H1 (cell line): Measurements from ENCODE around the gene ARHGEF10L. TPM values are rescaled to one million over a fixed set of nuclear protein-coding genes. Genes with fewer than 3 reads are reported as not detected.

Experiments
- CHD7 ChIP-seq: fragments of 300-600 bp; sonication (generic); IDR thresholded peaks from 2 replicates; pipeline ENCODE4 v1.7.1; 2012; ENCODE audit warnings: low read length, moderate library complexity, mild to moderate bottlenecking, inconsistent platforms; ENCODE audit not compliant: insufficient replicate concordance
- MAX ChIP-seq: IDR thresholded peaks from 2 replicates; pipeline ENCODE4 v1.6.1; 2012; ENCODE audit warnings: inconsistent platforms
- NANOG ChIP-seq: IDR thresholded peaks from 2 replicates; pipeline ENCODE4 v1.6.1; 2011; ENCODE audit warnings: low read length, low read depth, mild to moderate bottlenecking, inconsistent platforms; ENCODE audit not compliant: insufficient read depth, poor library complexity, severe bottlenecking
- SAP30 ChIP-seq: fragments of 300-600 bp; sonication (generic); IDR thresholded peaks from 2 replicates; pipeline ENCODE4 v1.7.1; 2012; ENCODE audit warnings: low read length, moderate library complexity, mild to moderate bottlenecking, inconsistent platforms; ENCODE audit not compliant: insufficient read depth, insufficient replicate concordance
- SIX5 ChIP-seq: IDR thresholded peaks from 2 replicates; pipeline ENCODE4 v1.6.1; 2011; ENCODE audit warnings: mild to moderate bottlenecking, low read depth, low read length
- polyA plus RNA-seq, 7 experiments: library from polyadenylated mRNA; depleted of rRNA in 3 of 7; stranded (reverse) in 5 of 7; unstranded in 2 of 7; fragments of >200 nt in 5 of 7; fragments of 200-250 nt in 2 of 7; gene quantifications; 1 replicate in 5 of 7; 2 replicates in 1 of 7; 4 replicates in 1 of 7; pipeline versions ENCODE4 v1.2.1 to v1.2.3, GENCODE V29; 2011 to 2013; ENCODE audit warnings: missing spikeins in 2 of 7, mixed read lengths in 2 of 7
- total RNA-seq: library from RNA; stranded (reverse); fragmentation: NEBNext Ultra II Directional; extraction: Animal tissue kit (Norgen Biotek cat#: 25700); gene quantifications from 2 replicates; pipeline ENCODE4 v1.2.1, GENCODE V29; 2021

The ARHGEF10L gene
- total and polyA plus RNA-seq, 2 of the 8 experiments (the other 6 are each of a cell fraction or from before 2014, with no cell fraction given): 33.6 to 39.6 TPM

- TF ChIP-seq CHD7: no peak
- no peak for TF ChIP-seq MAX
- no peak for TF ChIP-seq SIX5
- no peak for TF ChIP-seq NANOG
- no peak for TF ChIP-seq SAP30
Measured at GRCh38 chr1:17686258-17686657, 146.8 kb downstream of the ARHGEF10L start (continued).
